H4 (cell line): ENCODE results near the gene ARL11. TPM values are rescaled to one million over a fixed set of nuclear protein-coding genes. Genes with fewer than 3 reads are reported as not detected.
A peak's percentile ranks its signal among the peaks of the same experiment; 100 is the strongest.
"Not testable (repeated sequence)": the region's sequence is repeated elsewhere in the genome, so short reads cannot be mapped to it uniquely, and the experiment has no call there.

Experiments used
- DNase-seq: peaks from one replicate; pipeline ENCODE4 v3.0.0-alpha.2; 2015; ENCODE audit warnings: low spot score
- total RNA-seq: library from RNA; depleted of rRNA; stranded (reverse); fragments of >200 nt; shearing (Covaris generic); gene quantifications from 2 replicates; pipeline ENCODE4 v1.2.3, GENCODE V29; 2014

The ARL11 gene
- total RNA-seq, 1 experiment from 2014 or later, result not detected

DNA sequence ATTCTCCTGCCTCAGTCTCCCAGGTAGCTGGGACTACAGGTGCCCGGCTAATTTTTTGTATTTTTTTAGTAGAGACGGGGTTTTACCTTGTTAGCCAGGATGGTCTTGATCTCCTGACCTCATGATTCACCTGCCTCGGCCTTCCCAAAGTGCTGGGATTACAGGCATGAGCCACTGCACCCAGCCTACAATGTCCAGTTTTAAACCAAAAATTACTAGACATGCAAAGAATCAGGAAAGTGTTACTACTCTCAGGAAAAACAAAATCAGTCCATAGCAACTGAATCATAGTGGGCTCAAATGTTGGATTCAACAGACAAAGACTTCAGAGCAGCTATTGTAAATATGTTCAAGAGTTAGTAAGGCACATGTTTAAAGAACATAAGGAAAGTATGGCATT lies 16.3 kb upstream of the ARL11 start:
- DNase-seq, result not testable (repeated sequence)

DNA sequence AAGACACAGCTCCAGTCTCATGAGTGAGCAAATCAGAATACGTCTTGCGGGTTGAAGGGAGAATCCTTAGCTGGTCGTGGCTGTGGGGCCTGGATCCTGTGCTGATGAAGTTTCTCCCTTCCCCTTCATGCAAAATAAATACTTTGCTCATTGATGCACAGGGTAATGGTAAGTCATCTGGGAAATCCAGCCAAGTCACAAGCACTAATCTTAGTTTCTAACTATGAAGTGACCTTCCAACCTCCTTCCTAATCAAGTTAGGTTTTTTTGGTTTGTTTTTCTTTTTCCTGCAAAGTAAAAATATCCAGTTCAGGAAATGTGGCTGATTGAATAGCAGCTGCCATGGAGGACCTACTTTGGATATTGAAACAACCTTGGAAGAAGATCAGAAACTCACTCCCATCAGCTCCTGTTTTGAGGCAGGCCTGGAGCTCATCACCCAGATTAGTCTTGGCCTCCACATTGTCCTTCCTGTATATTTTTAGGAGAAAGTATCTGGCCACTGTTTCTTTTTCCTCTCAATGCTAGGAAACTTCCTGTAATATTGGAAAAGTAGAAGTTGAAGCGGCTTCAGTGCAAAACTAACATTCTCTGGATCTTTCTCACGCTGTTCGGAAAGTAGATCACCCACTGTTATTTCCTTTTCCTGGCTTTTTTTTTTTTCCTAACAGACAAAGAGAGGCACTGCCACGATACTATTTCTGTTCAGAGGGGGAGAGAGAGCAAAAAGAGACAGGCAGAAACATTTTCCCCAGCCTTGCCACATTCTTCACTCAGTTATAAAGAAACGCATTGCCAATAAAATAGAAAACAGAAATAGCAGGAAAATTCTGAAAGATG lies 12.3 kb upstream of the ARL11 start:
- no peak for DNase-seq

DNA sequence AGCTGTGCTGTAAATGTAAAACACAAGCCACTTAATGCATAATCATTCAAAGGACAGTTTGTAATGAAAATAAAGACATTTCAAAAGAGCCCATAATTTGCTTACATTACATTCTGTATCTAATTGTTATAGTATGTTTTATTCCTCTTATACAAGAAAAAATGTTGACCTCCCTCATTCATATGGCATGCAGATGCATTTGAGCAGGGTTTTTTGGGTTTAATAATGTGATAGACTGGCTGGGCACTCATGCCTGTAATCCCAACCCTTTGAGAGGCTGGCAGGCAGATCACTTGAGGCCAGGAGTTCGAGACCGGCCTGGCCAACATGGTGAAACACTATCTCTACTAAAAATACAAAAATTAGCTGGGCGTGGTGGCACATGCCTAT lies 11.6 kb upstream of the ARL11 start:
- no peak for DNase-seq

DNA sequence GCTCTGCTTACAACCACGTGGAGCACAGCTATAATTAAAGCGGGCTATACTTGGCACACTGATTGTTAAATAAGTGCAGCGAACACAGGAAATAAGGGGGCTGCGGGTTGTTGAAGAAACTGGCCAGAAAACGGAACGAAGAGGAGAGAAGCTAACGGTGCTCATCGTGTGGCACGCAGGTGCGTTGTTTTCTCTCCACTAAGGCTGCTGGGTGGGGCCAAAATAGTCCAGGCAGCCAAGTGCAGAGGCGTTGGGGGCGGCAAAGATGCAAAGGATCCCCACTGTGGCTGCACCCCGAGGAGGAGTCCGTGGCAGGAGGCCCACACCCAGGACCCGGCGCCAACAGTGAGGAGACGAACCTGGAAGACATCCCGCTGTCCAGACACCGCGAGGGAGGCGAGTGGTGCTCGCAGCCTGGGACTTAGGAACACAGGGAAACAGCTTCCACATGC lies 8.1 kb upstream of the ARL11 start:
- no peak for DNase-seq

DNA sequence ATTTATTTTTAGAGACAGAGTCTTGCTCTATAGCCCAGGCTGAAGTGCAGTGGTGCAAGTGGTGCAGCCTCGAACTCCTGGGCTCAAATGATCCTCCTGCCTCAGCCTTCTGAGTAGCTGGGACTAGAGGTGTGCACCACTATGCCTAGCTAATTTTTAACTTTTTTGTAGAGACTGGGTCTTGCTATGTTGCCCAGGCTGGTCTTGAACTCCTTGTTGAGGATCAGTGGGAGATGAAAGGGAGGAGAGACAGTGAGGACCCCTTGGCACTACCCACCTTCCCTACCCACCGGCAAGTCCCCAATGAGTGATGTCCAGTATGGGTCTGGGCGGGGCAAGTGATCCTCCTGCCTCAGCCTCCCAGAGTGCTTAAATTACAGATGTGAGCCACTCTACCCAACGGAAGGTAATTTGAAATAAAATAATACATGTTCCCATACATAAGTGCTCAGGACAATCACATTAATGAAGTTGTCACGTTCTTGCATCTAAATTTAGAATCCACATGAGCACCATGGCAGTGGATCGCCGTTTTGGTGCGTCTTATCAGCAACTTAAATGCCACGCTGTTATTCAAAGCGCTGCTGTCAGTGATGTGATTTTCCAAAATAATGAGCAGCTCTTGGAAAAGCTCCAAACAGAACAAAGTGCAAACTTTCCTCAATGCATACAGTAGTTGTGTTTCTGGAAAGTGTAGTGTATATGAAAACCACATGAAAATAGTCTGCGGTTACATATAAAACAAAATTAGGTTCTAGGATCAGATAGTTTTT lies 5.9 kb upstream of the ARL11 start:
- no peak for DNase-seq

DNA sequence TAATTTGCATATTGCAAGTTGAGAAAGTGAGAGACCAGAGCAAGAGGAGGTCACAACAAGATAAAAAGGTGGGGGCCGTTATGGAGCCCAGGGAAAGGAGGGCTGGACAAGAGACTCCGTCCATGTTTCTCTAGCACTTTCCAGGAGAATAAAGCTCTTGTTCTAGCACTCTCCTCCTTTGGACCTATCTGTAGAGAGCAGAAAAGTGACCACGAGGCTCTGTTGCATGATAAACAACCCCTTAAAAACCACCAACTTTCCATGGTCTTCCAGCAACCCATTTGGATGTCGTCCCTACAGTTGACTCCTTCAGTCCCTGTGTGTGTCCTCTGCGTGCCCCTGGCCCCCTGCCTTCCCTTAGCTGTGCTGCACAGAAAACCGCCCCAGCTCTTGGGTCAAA lies 4.1 kb upstream of the ARL11 start:
- no peak for DNase-seq

DNA sequence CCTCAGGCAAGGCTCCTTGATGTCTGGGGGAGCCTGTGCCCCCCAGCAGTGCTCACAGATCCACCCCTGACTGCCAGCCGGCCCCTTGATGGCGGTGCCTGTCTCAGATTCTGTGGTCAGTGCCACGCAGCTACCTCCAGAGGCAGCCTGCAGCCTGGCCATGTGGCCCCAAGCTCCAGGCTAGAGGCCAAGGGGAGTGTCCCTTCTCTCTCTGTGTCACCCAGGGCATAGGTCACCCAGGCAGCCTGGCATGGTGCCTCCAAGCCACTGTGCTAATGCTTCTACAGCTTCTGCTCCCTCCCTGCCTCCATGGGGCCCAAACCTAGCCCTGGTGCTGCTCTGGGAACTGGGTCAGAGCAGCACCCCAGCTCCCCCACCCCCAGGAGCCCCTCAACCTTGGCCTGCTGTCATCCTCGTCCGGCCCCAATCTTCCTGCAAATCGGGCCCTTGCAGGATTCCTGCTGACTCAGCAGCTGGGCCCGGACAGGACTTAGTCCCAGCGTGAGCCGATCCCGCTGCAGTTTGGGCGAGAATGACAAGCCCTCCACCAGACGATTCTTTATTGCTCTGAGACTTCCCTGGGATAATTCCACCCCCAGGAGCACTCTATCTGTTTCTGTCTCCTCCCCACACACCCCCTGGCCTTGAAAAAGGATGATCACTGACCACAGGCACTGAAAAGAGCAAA lies 2.8 kb upstream of the ARL11 start:
- peak; percentile 8 for DNase-seq

DNA sequence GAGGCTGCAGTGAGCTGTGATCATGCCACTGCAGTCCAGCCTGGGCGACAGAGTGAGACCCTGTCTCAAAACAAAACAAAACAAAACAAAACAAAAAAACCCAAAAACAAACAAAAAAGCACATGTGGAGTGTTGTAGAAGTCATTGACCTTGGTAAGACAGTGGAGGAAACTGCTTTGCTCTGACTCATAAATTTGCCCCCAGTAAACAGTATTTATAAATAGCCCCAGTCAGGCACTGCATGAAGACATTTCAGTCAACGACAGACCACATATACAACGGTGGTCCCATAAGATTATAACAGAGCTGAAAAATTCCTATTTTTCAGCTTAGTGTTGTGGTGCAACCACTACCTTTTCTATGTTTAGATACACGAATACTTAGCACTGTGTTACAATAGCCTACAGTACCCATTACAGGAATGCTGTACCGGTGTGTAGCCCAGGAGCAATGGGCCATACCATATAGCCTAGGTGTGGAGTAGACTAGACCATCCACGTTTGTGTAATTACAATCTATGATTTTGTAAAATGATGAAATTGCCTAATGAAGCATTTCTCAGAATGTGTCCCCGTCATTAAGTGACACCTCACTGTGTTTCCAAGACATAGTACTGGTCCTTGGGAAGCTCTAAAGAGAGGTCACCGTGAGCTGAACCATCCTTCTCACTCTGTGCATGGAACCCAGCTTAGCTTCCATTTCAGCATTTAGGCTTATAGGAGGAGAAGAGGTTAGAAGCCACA lies 1.1 kb downstream of the ARL11 start:
- DNase-seq, result no peak

DNA sequence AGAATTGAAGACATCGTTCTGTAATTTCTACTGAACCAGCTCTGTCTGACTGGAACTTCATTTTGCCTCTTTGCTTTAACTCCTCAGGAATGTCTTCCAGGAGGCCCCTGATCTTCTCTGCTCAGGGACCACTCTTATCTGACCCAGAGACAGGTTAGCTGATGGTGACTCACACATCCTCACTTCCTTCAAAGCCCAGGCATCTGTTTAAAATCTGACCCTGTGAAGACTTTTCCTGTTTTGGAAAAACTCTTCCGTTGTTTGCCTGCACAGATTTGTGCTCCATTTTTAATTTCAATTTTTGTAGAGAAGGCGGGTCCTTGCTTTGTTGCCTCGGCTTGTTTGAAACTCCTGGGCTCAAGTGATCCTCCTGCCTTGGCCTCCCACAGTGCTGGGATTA lies 1.6 kb downstream of the ARL11 start:
- DNase-seq, result no peak

DNA sequence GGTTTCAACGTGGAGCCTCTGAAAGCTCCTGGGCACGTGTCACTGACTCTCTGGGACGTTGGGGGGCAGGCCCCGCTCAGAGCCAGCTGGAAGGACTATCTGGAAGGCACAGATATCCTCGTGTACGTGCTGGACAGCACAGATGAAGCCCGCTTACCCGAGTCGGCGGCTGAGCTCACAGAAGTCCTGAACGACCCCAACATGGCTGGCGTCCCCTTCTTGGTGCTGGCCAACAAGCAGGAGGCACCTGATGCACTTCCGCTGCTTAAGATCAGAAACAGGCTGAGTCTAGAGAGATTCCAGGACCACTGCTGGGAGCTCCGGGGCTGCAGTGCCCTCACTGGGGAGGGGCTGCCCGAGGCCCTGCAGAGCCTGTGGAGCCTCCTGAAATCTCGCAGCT lies 2.3 kb downstream of the ARL11 start:
- DNase-seq, result no peak

DNA sequence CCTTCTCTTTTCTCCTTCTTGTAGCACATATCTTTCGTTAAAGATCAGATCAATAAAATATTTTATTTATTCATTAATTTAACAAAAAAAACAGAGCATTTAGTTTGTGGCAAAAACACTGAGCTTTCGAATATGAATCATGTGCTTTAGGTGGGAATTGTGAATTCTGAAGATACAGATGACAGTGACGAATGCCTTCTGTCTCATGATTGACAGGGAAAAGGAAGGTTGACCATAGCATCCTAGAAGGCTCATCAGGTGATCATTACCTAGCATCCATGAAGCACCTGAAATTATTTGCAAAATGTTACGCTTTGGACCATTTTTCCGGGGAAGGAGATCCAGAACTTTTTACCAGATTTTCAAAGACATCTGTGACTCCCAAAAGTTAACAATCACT lies 3.8 kb downstream of the ARL11 start:
- DNase-seq, result no peak

DNA sequence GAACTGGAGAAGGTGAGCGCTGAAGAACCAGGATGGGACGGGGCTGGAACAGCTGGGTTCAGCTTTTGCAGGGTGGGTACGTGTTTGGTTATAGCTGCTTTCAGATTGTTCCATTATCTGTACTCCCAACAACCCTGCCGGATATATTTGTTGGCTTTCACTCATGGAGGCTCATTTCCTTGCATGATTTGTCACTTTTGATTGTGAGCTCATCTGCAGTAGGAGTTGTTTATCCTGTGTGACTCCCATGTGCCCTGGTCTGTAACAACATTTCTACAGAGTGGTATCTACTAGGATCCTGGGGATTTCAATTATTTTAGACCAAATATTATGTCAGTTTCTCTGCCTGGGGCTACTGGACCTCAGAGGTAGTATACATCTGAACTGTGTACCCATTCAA lies 5.4 kb downstream of the ARL11 start:
- no peak for DNase-seq

DNA sequence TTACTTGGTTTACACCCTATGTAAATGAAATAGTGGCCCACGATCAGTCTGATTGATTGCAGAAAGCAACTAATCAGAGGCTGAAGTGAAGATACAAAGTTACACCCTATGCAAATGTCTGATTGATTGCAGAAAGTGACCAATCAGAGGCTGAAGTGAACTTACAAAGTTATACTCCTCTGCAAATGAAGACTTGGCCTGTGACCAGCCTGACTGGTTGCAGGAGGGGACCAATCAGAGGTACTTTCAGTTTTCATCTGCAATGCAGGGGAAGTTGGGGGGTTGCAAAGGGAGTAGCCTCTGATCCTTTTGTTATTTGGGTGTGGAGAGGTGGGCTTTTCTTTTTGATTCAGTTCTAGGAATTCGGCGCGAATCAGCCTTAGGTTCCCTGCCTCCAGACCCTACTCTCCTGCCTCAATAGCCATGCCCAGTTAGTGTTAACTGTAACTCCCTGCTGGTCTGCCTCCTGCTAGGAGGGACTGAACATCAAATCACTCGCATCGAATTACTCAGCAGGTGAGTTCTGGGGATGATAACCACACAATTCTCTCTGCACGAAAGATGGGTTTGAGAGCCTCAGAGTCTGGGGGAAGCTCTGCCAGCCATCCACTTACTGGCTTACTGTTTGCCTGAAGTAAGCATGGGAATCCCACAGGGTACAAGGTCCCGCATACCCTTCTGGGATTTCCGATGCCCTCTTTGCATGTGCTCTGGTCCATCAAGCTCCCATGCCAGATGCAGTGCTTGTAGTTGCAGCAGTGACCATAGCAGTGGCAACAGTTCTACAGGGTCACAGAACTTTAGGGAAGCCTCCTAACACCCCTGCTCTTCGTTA lies 7.5 kb downstream of the ARL11 start:
- DNase-seq, result no peak

DNA sequence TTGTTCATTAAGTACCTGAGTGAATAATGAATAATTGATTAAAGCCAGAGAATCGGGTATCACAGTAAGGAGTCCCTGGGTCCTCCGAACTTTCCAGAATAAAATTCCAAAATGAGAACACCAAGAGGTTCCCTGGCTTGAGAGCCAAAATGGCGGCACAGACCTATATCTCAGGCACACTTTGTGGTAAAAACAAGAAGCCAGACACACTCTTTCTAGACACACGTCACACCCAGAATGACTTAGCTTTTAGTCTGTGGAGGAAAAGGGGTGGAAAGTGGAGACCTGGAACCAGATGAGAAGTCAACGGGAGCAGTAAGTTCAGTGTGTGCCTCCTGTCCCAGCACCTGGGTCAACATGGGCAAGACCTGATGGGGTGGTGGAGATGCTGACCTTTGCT lies 8.4 kb downstream of the ARL11 start:
- DNase-seq, result no peak

DNA sequence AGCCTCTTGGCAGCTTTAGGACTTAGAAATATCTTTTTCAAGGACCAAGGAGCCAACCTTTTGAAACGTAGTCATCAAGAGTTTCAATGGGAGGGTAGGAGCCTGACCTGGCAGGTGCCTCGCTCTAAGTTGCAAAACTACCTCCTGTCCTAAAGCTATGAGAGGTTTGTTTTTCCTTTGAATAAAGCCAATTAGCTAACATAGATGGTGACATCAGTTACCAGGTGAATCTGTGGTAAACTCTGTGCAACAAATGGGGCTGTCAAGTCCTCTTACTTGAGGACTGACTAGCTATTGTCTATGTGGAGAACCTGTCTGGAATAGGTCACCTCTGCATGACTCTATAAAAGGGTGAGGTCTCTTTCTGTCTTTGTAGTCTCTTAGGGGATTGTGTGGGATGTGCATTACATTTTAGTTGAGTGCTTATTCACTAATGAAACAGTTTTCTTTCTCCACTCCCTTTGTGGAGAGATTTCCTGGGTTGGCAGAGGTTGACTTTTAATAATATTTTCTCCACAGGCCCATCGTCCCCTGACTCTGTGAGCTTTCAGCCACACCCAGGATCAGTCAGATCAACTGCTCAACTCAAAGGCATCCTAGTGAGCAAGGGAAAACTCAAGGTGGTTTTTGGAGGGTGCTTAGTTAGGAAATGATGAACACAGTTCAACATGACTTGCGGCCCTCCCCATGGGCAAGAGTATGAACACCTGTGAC lies 9.9 kb downstream of the ARL11 start:
- DNase-seq, result no peak

DNA sequence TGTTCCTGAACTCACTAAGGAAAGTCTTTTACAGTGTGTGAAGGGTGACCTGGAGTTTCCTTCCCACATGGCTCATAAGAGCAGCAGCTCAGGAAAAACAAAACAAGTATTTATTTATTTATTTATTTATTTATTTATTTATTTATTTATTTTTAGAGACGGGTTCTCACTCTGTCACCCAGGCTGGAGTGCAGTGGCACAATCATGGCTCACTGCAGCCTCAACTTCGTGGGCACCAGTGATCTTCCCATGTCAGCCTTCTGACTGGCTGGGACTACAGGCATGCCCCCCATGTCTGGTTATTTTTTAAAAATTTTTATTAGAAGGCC lies 10.4 kb downstream of the ARL11 start:
- no peak for DNase-seq

DNA sequence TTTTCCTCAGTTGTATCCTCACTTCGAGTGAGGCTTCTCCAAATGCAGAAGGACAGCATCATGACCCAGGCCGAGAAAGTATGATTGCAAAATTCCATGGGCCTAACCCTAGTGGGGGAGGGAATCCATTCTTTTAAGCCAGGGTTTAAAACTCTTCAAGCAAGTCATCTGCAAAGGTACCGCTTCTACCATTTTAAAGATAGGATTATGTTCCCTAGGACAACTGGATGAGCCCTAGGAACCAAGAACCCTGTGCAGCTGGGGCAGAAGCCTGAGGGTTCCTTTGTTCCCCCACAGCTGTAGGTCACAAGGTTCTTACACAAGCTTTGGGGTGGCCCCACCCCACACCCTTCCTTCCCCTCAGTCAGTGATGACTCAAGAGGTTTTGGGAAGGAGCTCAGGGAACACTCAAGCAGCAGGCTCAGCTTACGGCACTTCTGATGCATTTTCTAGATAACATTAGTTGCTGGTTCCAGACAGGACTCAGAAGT lies 13.5 kb downstream of the ARL11 start:
- DNase-seq, result peak; percentile 33

DNA sequence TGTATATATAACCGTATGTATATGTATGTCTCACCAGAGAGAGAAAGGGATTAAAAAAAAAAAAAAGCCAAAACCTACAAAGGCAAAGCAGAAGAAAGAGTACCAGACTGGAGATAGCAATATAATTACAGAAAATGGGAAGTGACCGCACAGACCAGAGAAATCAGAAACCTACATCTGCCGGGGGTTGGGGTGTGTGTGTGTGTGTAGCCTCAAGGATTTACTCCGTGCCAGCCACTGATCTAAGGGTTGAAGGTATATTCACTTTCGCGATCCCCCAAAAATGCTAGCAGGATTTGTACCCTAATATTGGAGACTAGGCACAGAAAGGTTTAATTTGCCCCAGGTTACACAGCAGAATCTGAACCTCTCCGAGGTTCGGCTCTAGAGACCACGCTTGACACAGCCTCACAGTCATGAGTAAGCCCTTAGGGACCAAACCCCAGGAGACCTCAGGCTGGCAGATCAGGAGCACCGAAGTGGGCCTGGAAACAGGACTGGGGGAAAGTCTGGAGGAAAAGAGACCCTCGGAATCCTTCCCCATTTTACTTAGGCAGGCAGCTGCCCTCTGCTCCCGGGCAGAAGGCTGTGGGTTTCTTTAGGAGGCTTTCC lies 14.8 kb downstream of the ARL11 start:
- no peak for DNase-seq

DNA sequence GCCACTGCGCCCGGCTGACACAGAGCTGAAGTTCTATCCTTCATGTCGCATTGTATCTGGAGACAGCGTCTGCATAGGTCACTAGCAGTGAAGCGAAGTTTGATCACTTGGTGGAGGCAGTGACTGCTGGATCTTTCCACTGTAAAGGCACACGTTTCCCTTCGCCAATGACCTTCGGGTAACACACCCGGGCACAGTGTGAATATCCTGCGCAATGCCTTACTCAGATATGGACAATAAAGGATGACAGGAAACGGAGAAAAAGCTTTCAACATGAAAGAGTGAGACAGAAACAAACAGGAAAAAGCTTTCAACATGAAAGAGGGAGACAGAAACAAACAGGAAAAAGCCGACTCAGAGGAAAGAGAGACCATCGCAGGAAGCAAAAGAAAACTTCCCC lies 17.1 kb downstream of the ARL11 start:
- no peak for DNase-seq

DNA sequence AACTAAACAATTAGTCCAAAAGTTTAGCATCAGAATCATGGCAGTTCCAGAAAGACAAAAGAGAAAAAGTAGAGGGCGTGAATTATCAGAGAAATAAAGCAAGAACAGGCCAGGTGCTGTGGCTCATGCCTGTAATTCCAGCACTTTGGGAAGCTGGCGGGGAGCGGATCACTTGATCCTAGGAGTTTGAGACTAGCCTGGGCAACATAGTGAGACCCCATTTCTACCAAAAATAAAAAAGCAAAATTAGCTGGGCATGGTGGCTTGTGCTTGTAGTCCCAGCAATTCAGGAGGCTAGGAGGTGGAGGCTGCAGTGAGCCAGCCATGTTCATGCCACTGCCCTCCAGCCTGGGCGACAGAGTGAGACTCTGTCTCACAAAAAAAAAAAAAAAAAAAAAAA lies 18.4 kb downstream of the ARL11 start:
- no peak for DNase-seq
